A549 (cell line): ENCODE measurements around the gene SULF2. TPM values are rescaled to one million over a fixed set of nuclear protein-coding genes. Genes with fewer than 3 reads are reported as not detected.

ENCODE experiments used
- ATAC-seq, 2 experiments: fragments of 200-7000 bp in 1 of 2; fragments of >200 bp in 1 of 2; cut with Nextera tagmentation in 1 of 2; cut with Tn5 transposase in 1 of 2; 3 replicates each; pipeline versions ENCODE4 v1.8.0 to v1.9.1; 2018 to 2020; ENCODE audit warnings: mild to moderate bottlenecking in 1 of 2, moderate library complexity in 1 of 2
- CTCF ChIA-PET: fragments of 300-600 bp; sonication (Branson Sonifier 250); formaldehyde crosslinking; extraction: SDS; loops from one replicate; lab custom pipeline; 2021; ENCODE audit warnings: antibody characterized with exemption, inconsistent platforms; lab: Yijun Ruan, JAX
- POLR2A ChIA-PET: fragments of 350-600 bp; formaldehyde crosslinking; extraction: SDS; loops from one replicate; lab custom pipeline; 2021; ENCODE audit warnings: antibody characterized with exemption, inconsistent platforms; lab: Yijun Ruan, JAX
- DNase-seq, 2 experiments: peaks; one replicate each; pipeline versions ENCODE4 v3.0.0 to v3.0.0-alpha.2; 2011 to 2016; ENCODE audit warnings: low read depth in 1 of 2, low spot score in 1 of 2
- FAIRE-seq: peaks from 2 replicates; lab custom pipeline; 2011; peaks lifted over from hg19 to GRCh38; lab: Jason Lieb, UNC
- H3K27ac ChIP-seq, 2 experiments: fragments of >200 bp; sonication (Bioruptor Twin); formaldehyde crosslinking; 3 replicates each; pipeline ENCODE4 v1.5.1; 2016 to 2017
- H3K4me1 ChIP-seq: fragments of >200 bp; sonication (Bioruptor Twin); formaldehyde crosslinking; 3 replicates; pipeline ENCODE4 v1.6.1; 2016
- H3K4me2 ChIP-seq: fragments of >200 bp; sonication (Bioruptor Twin); formaldehyde crosslinking; 3 replicates; pipeline ENCODE4 v1.6.1; 2016
- H3K4me3 ChIP-seq: fragments of >200 bp; sonication (Bioruptor Twin); formaldehyde crosslinking; 3 replicates; pipeline ENCODE4 v1.5.1; 2016
- H3K9me3 ChIP-seq: fragments of >200 bp; sonication (Bioruptor Twin); formaldehyde crosslinking; 3 replicates; pipeline ENCODE4 v1.6.1; 2016
- CBX8 ChIP-seq: fragments of 200-600 bp; sonication (generic); IDR thresholded peaks from 2 replicates; pipeline ENCODE4 v1.6.1; 2016
- CHD2 ChIP-seq: fragments of 150-350 bp; IDR thresholded peaks from 2 replicates; pipeline ENCODE4 v1.6.1; 2014; ENCODE audit warnings: low read length; ENCODE audit not compliant: partially characterized antibody
- CHD4 ChIP-seq: fragments of 200-600 bp; sonication (generic); IDR thresholded peaks from 2 replicates; pipeline ENCODE4 v1.6.1; 2016; ENCODE audit warnings: antibody characterized with exemption, mild to moderate bottlenecking, borderline replicate concordance
- EP300 ChIP-seq, 2 experiments: fragments of >200 bp; sonication (Bioruptor Twin); formaldehyde crosslinking; IDR thresholded peaks; 2 replicates in 1 of 2; 3 replicates in 1 of 2; pipeline ENCODE4 v1.6.1; 2016 to 2017
- HOXB13 ChIP-seq: fragments of 250-450 bp; sonication (Bioruptor Pico); IDR thresholded peaks from 2 replicates; pipeline ENCODE4 v1.5.0; 2020; ENCODE audit warnings: low read depth, mild to moderate bottlenecking, moderate library complexity
- HOXB5 ChIP-seq: fragments of 250-450 bp; sonication (Bioruptor Pico); IDR thresholded peaks from 2 replicates; pipeline ENCODE4 v1.5.0; 2020; ENCODE audit warnings: mild to moderate bottlenecking, moderate library complexity
- MAFK ChIP-seq: fragments of 450-650 bp; IDR thresholded peaks from 2 replicates; pipeline ENCODE4 v1.6.1; 2014; ENCODE audit not compliant: partially characterized antibody
- MAZ ChIP-seq: fragments of 150-350 bp; IDR thresholded peaks from 2 replicates; pipeline ENCODE4 v1.6.1; 2014; ENCODE audit warnings: antibody characterized with exemption, low read depth, low read length, borderline replicate concordance
- MYC ChIP-seq: IDR thresholded peaks from 2 replicates; pipeline ENCODE4 v1.6.1; 2012; ENCODE audit warnings: mild to moderate bottlenecking, inconsistent platforms, low read length, improper control_type of control experiment, borderline replicate concordance
- NFE2L2 ChIP-seq: fragments of 150-350 bp; conservative IDR thresholded peaks from 2 replicates; pipeline ENCODE4 v1.6.1; 2014; ENCODE audit warnings: low read length
- NR3C1 ChIP-seq: fragments of >200 bp; sonication (Bioruptor Twin); formaldehyde crosslinking; IDR thresholded peaks from 3 replicates; pipeline ENCODE4 v1.6.1; 2017
- POLR2A ChIP-seq: IDR thresholded peaks from 2 replicates; pipeline ENCODE4 v1.6.1; 2012; ENCODE audit warnings: mild to moderate bottlenecking, low read length
- POLR2AphosphoS2 ChIP-seq: conservative IDR thresholded peaks from 2 replicates; pipeline ENCODE4 v1.6.1; 2012; ENCODE audit warnings: low read length, improper control_type of control experiment, inconsistent platforms
- RARB ChIP-seq: fragments of 250-450 bp; sonication (Bioruptor Pico); IDR thresholded peaks from 2 replicates; pipeline ENCODE4 v1.8.0; 2021; ENCODE audit warnings: mild to moderate bottlenecking, moderate library complexity
- RCOR1 ChIP-seq: fragments of 150-350 bp; IDR thresholded peaks from 2 replicates; pipeline ENCODE4 v1.6.1; 2014; ENCODE audit warnings: antibody characterized with exemption, low read length, low read depth
- SMC3 ChIP-seq: fragments of >200 bp; sonication (Bioruptor Twin); formaldehyde crosslinking; IDR thresholded peaks from 3 replicates; pipeline ENCODE4 v1.6.1; 2018; ENCODE audit warnings: inconsistent platforms
- ZC3H11A ChIP-seq: fragments of 450-650 bp; IDR thresholded peaks from 2 replicates; pipeline ENCODE4 v1.6.1; 2014; ENCODE audit warnings: antibody characterized with exemption, mild to moderate bottlenecking
- ZSCAN20 ChIP-seq: fragments of 250-450 bp; sonication (Bioruptor Pico); IDR thresholded peaks from 2 replicates; pipeline ENCODE4 v1.8.0; 2022; ENCODE audit warnings: mild to moderate bottlenecking, moderate library complexity
- WGBS: methylation state at CpG from one replicate; pipeline ENCODE4 v1.1.6; 2017; ENCODE audit errors: missing lambda C conversion rate; 5-methylcytosine and 5-hydroxymethylcytosine counted together
- polyA plus RNA-seq, 4 experiments: library from polyadenylated mRNA; depleted of rRNA in 3 of 4; stranded (reverse); fragments of >200 nt; fragmentation: RNase III in 1 of 4; extraction: RNeasy Plus Mini Kit Qiagen cat#74134 plus additional on column Dnase treatment in 1 of 4; gene quantifications; 2 replicates in 3 of 4; 3 replicates in 1 of 4; pipeline ENCODE4 v1.2.3, GENCODE V29; 2011 to 2017
- TF ChIP-seq, protein P1 (sequence below): fragments of 200-600 bp; sonication (generic); IDR thresholded peaks from 2 replicates; pipeline ENCODE4 v1.6.1; 2016; ENCODE audit warnings: antibody characterized with exemption, mild to moderate bottlenecking, moderate library complexity
- TF ChIP-seq, protein P2 (sequence below): fragments of >200 bp; sonication (Bioruptor Twin); formaldehyde crosslinking; IDR thresholded peaks from 3 replicates; pipeline ENCODE4 v1.6.1; 2016
- TF ChIP-seq, protein P3 (sequence below): fragments of 150-350 bp; IDR thresholded peaks from 2 replicates; pipeline ENCODE4 v1.6.1; 2014; ENCODE audit warnings: low read depth, mild to moderate bottlenecking, low read length

Gene SULF2
- polyA plus RNA-seq, 2 of the 4 experiments (the other 2 are of a cell fraction) = 5.8 to 16.8 TPM

DNA sequence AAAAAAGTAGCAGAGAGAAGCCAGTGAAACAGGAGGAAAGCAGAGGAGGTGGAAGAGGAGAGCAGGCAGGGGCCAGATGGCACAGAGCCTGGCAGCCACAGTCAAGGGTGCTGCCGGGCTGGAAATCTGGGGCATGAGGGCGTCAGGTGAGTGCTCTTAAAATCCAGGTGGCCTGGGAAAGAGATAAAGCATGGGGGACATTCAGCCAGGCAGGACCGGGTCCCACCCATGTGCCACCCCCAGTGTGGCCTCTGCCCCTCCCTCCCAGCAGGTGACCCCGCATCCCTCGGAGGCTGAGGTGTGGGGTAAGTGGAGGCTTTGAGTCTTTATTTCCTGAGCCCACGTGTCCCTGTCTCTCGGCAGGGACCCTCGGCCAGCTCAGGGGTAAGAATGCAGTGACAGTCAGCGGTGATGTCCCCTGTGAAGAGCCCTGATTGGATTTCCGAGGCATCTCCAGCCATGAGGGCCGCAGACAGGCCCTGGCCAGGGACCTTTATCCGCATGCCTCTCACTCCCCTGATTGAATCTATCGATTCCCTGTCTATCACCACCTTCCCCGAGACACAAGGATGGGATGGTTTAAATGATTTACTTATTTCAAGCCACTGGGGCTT lies 33.8 kb upstream of the SULF2 start (continued):
- TF ChIP-seq MAFK (no peak), MAZ (no peak), NFE2L2 (no peak)

DNA sequence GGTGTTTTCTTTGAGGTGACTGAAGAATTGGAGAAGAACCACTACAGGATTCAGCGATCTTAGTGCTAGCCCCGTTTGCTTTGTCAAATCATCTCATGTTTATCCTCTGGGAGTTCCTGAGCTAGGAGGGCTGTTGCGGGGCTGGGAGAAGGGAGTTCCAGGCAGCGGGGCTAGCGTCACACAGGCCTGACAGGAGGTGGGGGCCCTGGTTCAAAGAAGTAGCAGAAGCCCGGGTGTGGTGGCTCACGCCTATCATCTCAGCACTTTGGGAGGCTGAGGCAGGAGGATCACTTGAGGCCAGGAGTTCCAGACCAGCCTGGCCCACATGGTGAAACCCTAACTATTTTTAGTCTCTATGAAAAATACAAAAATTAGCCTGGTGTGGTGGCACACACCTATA lies 33.2 kb upstream of the SULF2 start:
- H3K4me3 ChIP-seq = no peak overlapping the region
- H3K4me2 ChIP-seq = no peak overlapping the region
- CTCF ChIA-PET = interaction anchor here (0.9 to 1.4 kb wide), 3 partner anchors 73 to 803 kb away, joined by 3 to 5 read pairs (median 3); no protein-coding TSS in a partner anchor
- DNase-seq (no peak), ATAC-seq (no peak), FAIRE-seq (no peak)
- 51% methylated on average over 7 of the region's 7 CpGs for WGBS
- peaks cover 7% of the 10 kb centered on the region; the same call in 1 of the 3 replicates for H3K9me3 ChIP-seq
- POLR2A ChIA-PET = no interaction called here
- TF ChIP-seq MYC (no peak), NR3C1 (no peak), MAZ (no peak)
- peaks cover 5% of the 10 kb centered on the region for H3K4me1 ChIP-seq
- no peak overlapping the region for H3K27ac ChIP-seq

DNA sequence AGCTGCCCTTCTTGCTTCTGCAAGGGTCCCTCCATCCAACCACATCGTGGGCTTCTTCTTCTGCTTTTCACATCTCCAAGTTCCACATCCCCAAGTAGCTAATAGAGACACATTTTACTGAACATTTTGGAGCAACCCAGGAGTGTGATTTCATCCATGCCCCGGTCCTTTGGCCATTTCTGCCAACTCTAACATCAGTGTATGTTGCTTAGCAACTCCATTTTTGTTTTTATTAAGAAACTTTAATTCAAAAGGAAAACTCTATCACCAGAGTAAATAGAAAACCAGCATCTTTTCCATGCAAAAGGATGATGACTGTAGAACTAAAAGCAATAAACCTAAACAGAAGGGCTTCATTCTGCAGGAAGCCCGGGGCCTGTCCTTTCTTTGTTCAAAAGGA lies 32.7 kb upstream of the SULF2 start:
- Histone ChIP-seq H3K4me3 (no peak overlapping the region), H3K27ac (no peak overlapping the region), H3K4me2 (no peak overlapping the region), H3K9me3 (peaks cover 7% of the 10 kb centered on the region; the same call in 2 of the 3 replicates), H3K4me1 (peaks cover 5% of the 10 kb centered on the region)
- DNase-seq (no peak), ATAC-seq (no peak), FAIRE-seq (no peak)
- TF ChIP-seq ZSCAN20 (CRISPR knock-in tag) = no peak
- TF ChIP-seq POLR2A = no peak
- TF ChIP-seq MYC = no peak
- no peak for TF ChIP-seq EP300 (IDR thresholded peaks at IDR 0.05)
- TF ChIP-seq, protein P1, sequence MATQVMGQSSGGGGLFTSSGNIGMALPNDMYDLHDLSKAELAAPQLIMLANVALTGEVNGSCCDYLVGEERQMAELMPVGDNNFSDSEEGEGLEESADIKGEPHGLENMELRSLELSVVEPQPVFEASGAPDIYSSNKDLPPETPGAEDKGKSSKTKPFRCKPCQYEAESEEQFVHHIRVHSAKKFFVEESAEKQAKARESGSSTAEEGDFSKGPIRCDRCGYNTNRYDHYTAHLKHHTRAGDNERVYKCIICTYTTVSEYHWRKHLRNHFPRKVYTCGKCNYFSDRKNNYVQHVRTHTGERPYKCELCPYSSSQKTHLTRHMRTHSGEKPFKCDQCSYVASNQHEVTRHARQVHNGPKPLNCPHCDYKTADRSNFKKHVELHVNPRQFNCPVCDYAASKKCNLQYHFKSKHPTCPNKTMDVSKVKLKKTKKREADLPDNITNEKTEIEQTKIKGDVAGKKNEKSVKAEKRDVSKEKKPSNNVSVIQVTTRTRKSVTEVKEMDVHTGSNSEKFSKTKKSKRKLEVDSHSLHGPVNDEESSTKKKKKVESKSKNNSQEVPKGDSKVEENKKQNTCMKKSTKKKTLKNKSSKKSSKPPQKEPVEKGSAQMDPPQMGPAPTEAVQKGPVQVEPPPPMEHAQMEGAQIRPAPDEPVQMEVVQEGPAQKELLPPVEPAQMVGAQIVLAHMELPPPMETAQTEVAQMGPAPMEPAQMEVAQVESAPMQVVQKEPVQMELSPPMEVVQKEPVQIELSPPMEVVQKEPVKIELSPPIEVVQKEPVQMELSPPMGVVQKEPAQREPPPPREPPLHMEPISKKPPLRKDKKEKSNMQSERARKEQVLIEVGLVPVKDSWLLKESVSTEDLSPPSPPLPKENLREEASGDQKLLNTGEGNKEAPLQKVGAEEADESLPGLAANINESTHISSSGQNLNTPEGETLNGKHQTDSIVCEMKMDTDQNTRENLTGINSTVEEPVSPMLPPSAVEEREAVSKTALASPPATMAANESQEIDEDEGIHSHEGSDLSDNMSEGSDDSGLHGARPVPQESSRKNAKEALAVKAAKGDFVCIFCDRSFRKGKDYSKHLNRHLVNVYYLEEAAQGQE = no peak
- TF ChIP-seq HOXB13 (CRISPR knock-in tag) = no peak
- no peak for TF ChIP-seq RARB (CRISPR knock-in tag)
- TF ChIP-seq CBX8 = no peak
- TF ChIP-seq RCOR1 = no peak
- no peak for TF ChIP-seq HOXB5 (CRISPR knock-in tag)
- no peak for TF ChIP-seq ZC3H11A
- TF ChIP-seq CHD4 = no peak
- TF ChIP-seq CHD2 = no peak
- TF ChIP-seq, protein P2, sequence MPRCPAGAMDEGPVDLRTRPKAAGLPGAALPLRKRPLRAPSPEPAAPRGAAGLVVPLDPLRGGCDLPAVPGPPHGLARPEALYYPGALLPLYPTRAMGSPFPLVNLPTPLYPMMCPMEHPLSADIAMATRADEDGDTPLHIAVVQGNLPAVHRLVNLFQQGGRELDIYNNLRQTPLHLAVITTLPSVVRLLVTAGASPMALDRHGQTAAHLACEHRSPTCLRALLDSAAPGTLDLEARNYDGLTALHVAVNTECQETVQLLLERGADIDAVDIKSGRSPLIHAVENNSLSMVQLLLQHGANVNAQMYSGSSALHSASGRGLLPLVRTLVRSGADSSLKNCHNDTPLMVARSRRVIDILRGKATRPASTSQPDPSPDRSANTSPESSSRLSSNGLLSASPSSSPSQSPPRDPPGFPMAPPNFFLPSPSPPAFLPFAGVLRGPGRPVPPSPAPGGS = no peak
- TF ChIP-seq, protein P3, sequence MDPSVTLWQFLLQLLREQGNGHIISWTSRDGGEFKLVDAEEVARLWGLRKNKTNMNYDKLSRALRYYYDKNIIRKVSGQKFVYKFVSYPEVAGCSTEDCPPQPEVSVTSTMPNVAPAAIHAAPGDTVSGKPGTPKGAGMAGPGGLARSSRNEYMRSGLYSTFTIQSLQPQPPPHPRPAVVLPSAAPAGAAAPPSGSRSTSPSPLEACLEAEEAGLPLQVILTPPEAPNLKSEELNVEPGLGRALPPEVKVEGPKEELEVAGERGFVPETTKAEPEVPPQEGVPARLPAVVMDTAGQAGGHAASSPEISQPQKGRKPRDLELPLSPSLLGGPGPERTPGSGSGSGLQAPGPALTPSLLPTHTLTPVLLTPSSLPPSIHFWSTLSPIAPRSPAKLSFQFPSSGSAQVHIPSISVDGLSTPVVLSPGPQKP = no peak
- TF ChIP-seq SMC3 = no peak
- no peak for TF ChIP-seq POLR2AphosphoS2
- ChIA-PET POLR2A (no interaction called here), CTCF (interaction anchor here (0.9 to 1.7 kb wide), 4 partner anchors 72 to 803 kb away, joined by 3 to 5 read pairs (median 4); no protein-coding TSS in a partner anchor)
- WGBS = 11% methylated on average over 3 of the region's 3 CpGs
